Measurements from ENCODE around the gene TRPV3. TPM values are rescaled to one million over a fixed set of nuclear protein-coding genes. Genes with fewer than 3 reads are reported as not detected.

The TRPV3 gene
- total and polyA plus RNA-seq, 9 of the 15 experiments (the other 6 are each of a cell fraction or from before 2014, with no cell fraction given): 0.03 to 0.42 (median 0.11) TPM; not detected in 1

GRCh38 chr17:3529817-3530741 is 27.5 kb downstream of the TRPV3 start:
- in situ Hi-C loops (cut with MboI): no loop called here
- no peak overlapping the region for H3K27ac ChIP-seq (ENCODE audit: extremely low read depth, low read depth, low read length)
- H2AFZ ChIP-seq (ENCODE audit: low read depth, low read length): no peak overlapping the region
- no peaks in the 10 kb centered on the region for H3K4me1 ChIP-seq (replicated peaks in 1 of 2; ENCODE audit: control insufficient read depth in 2 of 2, insufficient read depth in 2 of 2, low read length in 2 of 2)
- WGBS (ENCODE audit: insufficient coverage, low coverage, missing lambda C conversion rate): 2% methylated on average over 27 of the region's 32 CpGs
- H3K27me3 ChIP-seq (ENCODE audit: control insufficient read depth in 2 of 2, insufficient read depth in 2 of 2, low read length in 2 of 2): peaks cover 16 to 69% of the 10 kb centered on the region in 2 experiments; a peak in 4 of 5 replicates
- intact Hi-C loops (cut with micrococcal nuclease): no loop called here
- H3K9me3 ChIP-seq (replicated peaks; ENCODE audit: control insufficient read depth, insufficient read depth, low read depth, low read length): no peaks in the 10 kb centered on the region
- H3K4me3 ChIP-seq: no peak overlapping the region
- no peaks in the 10 kb centered on the region for H3K9me1 ChIP-seq (ENCODE audit: control insufficient read depth, insufficient read depth, low read length)
- no peak overlapping the region for H3K4me2 ChIP-seq (ENCODE audit: insufficient read depth, low read length)
- no peaks in the 10 kb centered on the region for H4K20me1 ChIP-seq (replicated peaks; ENCODE audit: control insufficient read depth, insufficient read depth, low read length)
- no TSS peak for BruUV-seq (replicated peaks)
- no peak overlapping the region; a peak in 1 of 4 replicates for H3K9ac ChIP-seq (ENCODE audit: insufficient read depth in 1 of 2, low read depth in 2 of 2, low read length in 2 of 2)
- H3K79me2 ChIP-seq (ENCODE audit: control insufficient read depth, insufficient read depth, low read length): no peaks in the 10 kb centered on the region
- TF ChIP-seq NCOA2 (IDR thresholded peaks at IDR 0.05; ENCODE audit: partially characterized antibody in 2 of 2) (no peak), HINFP (tag; conservative IDR thresholded peaks at IDR 0.05; ENCODE audit: low read depth) (no peak)
- ATAC-seq (no peak), DNase-seq (ENCODE audit: extremely low read depth in 1 of 4, low spot score in 3 of 4) (no peak), FAIRE-seq (no peak)
- no peaks in the 10 kb centered on the region for H3K36me3 ChIP-seq (ENCODE audit: control insufficient read depth, insufficient read depth, low read length)
- POLR2A ChIA-PET: interaction anchor here (0.6 kb wide), 1 partner anchor 106 kb away, joined by 3 read pairs; the partner anchor contains the start of genes CTNS and SHPK
- CTCF ChIA-PET (ENCODE audit: low intra/inter-chr PET ratio): no interaction called here
